H1 (cell line): Measurements from ENCODE around the gene POLR1H. TPM values are rescaled to one million over a fixed set of nuclear protein-coding genes. Genes with fewer than 3 reads are reported as not detected.

Experiments used
- CTCF ChIA-PET: fragments of 300-600 bp; sonication (Branson Sonifier 250); formaldehyde crosslinking; loops from one replicate; lab custom pipeline; 2021; ENCODE audit not compliant: partially characterized antibody; lab: Charles Lee
- POLR2A ChIA-PET: fragments of 300-600 bp; sonication (Branson Sonifier 250); formaldehyde crosslinking; loops from one replicate; lab custom pipeline; 2021; ENCODE audit warnings: inconsistent platforms; ENCODE audit not compliant: partially characterized antibody; lab: Charles Lee
- DNase-seq, 2 experiments: peaks; one replicate each; pipeline versions ENCODE4 v3.0.0 to v3.0.0-alpha.2; 2010 to 2022; ENCODE audit warnings: low spot score in 2 of 2, low read depth in 1 of 2, mixed read lengths in 1 of 2
- FAIRE-seq: peaks from 2 replicates; lab custom pipeline; 2011; peaks lifted over from hg19 to GRCh38; lab: Jason Lieb, UNC
- H2AFZ ChIP-seq: 2 replicates; pipeline ENCODE4 v1.8.1; 2012; ENCODE audit warnings: low read length, inconsistent platforms
- H2AK5ac ChIP-seq: 2 replicates; pipeline ENCODE4 v1.6.1; 2013; ENCODE audit warnings: low read depth, low read length
- H2BK120ac ChIP-seq: replicated peaks from 2 replicates; pipeline ENCODE3; 2013; ENCODE audit warnings: low read depth, low read length, inconsistent platforms
- H2BK12ac ChIP-seq: 2 replicates; pipeline ENCODE4 v1.6.1; 2013; ENCODE audit warnings: low read depth, low read length
- H2BK15ac ChIP-seq: 2 replicates; pipeline ENCODE4 v1.6.1; 2013; ENCODE audit warnings: low read length
- H2BK20ac ChIP-seq: 2 replicates; pipeline ENCODE4 v1.6.1; 2013; ENCODE audit warnings: low read length
- H2BK5ac ChIP-seq: 2 replicates; pipeline ENCODE4 v1.6.1; 2013; ENCODE audit warnings: low read depth, low read length
- H3K14ac ChIP-seq: 2 replicates; pipeline ENCODE4 v1.6.1; 2013; ENCODE audit warnings: inconsistent platforms; ENCODE audit not compliant: insufficient read length
- H3K18ac ChIP-seq: 2 replicates; pipeline ENCODE4 v1.6.1; 2013; ENCODE audit warnings: low read length; ENCODE audit errors: extremely low read depth
- H3K23ac ChIP-seq: 2 replicates; pipeline ENCODE4 v1.6.1; 2013; ENCODE audit warnings: inconsistent platforms; ENCODE audit not compliant: insufficient read length
- H3K23me2 ChIP-seq: 2 replicates; pipeline ENCODE4 v1.6.1; 2013; ENCODE audit warnings: low read depth, low read length
- H3K27ac ChIP-seq: 2 replicates; pipeline ENCODE4 v1.6.1; 2011; ENCODE audit warnings: low read depth, low read length, inconsistent platforms
- H3K27me3 ChIP-seq, 4 experiments: replicated peaks in 1 of 4; 1 replicate in 1 of 4; 2 replicates in 3 of 4; pipeline versions ENCODE4 v1.6.1 to v1.8.1; 2011 to 2013; ENCODE audit warnings: low read length in 3 of 4, mild to moderate bottlenecking in 3 of 4, inconsistent platforms in 2 of 4, mixed read lengths in 2 of 4, moderate library complexity in 1 of 4; ENCODE audit not compliant: control insufficient read depth in 3 of 4, insufficient read depth in 3 of 4; ENCODE audit errors: extremely low read depth in 1 of 4
- H3K36me3 ChIP-seq, 4 experiments: 2 replicates each; pipeline versions ENCODE4 v1.6.1 to v1.8.1; 2011 to 2013; ENCODE audit warnings: mild to moderate bottlenecking in 4 of 4, low read length in 3 of 4, moderate library complexity in 2 of 4, control low read depth in 1 of 4, inconsistent platforms in 1 of 4; ENCODE audit not compliant: insufficient read depth in 4 of 4, control insufficient read depth in 2 of 4
- H3K4ac ChIP-seq: replicated peaks from 2 replicates; pipeline ENCODE3; 2013; ENCODE audit warnings: low read length, low read depth, mixed read lengths, inconsistent platforms; ENCODE audit not compliant: insufficient read length
- H3K4me1 ChIP-seq, 4 experiments: replicated peaks in 1 of 4; 1 replicate in 1 of 4; 2 replicates in 3 of 4; pipeline versions ENCODE4 v1.6.1 to v1.8.1; 2011 to 2013; ENCODE audit warnings: low read length in 3 of 4, inconsistent platforms in 2 of 4, mixed read lengths in 1 of 4; ENCODE audit not compliant: insufficient read depth in 4 of 4, control insufficient read depth in 3 of 4
- H3K4me2 ChIP-seq, 2 experiments: 2 replicates each; pipeline versions ENCODE4 v1.6.1 to v1.8.1; 2011 to 2013; ENCODE audit warnings: low read depth in 2 of 2, low read length in 2 of 2, control low read depth in 1 of 2, inconsistent platforms in 1 of 2, mild to moderate bottlenecking in 1 of 2; ENCODE audit not compliant: insufficient read depth in 1 of 2
- H3K4me3 ChIP-seq, 4 experiments: fragments of 200-600, 300-600 bp in 1 of 4; sonication (generic), shearing (Covaris generic), sonication (Bioruptor Twin) in 1 of 4; 2 replicates each; pipeline versions ENCODE4 v1.5.1 to v1.8.1; 2011 to 2016; ENCODE audit warnings: low read length in 4 of 4, low read depth in 3 of 4, control low read depth in 2 of 4, inconsistent platforms in 2 of 4, mild to moderate bottlenecking in 2 of 4, mixed read lengths in 1 of 4, moderate library complexity in 1 of 4; ENCODE audit not compliant: insufficient read depth in 2 of 4; ENCODE audit errors: extremely low read depth in 1 of 4
- H3K56ac ChIP-seq: replicated peaks from 2 replicates; pipeline ENCODE3; 2013; ENCODE audit warnings: low read depth, mild to moderate bottlenecking, mixed read lengths, low read length, inconsistent platforms; ENCODE audit not compliant: insufficient read length
- H3K79me1 ChIP-seq: 2 replicates; pipeline ENCODE4 v1.6.1; 2013; ENCODE audit warnings: low read depth, low read length, control low read depth
- H3K79me2 ChIP-seq, 2 experiments: 2 replicates each; pipeline versions ENCODE4 v1.6.1 to v1.8.1; 2012 to 2013; ENCODE audit warnings: low read length in 2 of 2, mild to moderate bottlenecking in 2 of 2, inconsistent platforms in 1 of 2; ENCODE audit not compliant: insufficient read depth in 2 of 2, control insufficient read depth in 1 of 2
- H3K9ac ChIP-seq, 4 experiments: replicated peaks in 1 of 4; 1 replicate in 1 of 4; 2 replicates in 3 of 4; pipeline versions ENCODE4 v1.6.1 to v1.8.1; 2011 to 2013; ENCODE audit warnings: low read depth in 3 of 4, low read length in 3 of 4, control low read depth in 2 of 4, mild to moderate bottlenecking in 2 of 4, moderate library complexity in 2 of 4, inconsistent platforms in 1 of 4; ENCODE audit errors: extremely low read depth in 1 of 4
- H3K9me3 ChIP-seq, 2 experiments: 2 replicates each; pipeline versions ENCODE4 v1.6.1 to v1.8.1; 2012 to 2013; ENCODE audit warnings: mild to moderate bottlenecking in 2 of 2, moderate library complexity in 2 of 2, control low read depth in 1 of 2, inconsistent platforms in 1 of 2, low read depth in 1 of 2, low read length in 1 of 2, mixed read lengths in 1 of 2; ENCODE audit not compliant: insufficient read depth in 2 of 2
- H4K20me1 ChIP-seq, 2 experiments: replicated peaks in 1 of 2; 2 replicates each; pipeline versions ENCODE3 to v1.8.1; 2011 to 2013; ENCODE audit warnings: inconsistent platforms in 2 of 2, low read length in 2 of 2, mild to moderate bottlenecking in 1 of 2; ENCODE audit not compliant: insufficient read depth in 2 of 2, control insufficient read depth in 1 of 2
- H4K5ac ChIP-seq: 2 replicates; pipeline ENCODE4 v1.6.1; 2013; ENCODE audit warnings: low read length, low read depth, mixed read lengths, inconsistent platforms; ENCODE audit not compliant: insufficient read length
- H4K8ac ChIP-seq: 2 replicates; pipeline ENCODE4 v1.8.0; 2013; ENCODE audit warnings: mild to moderate bottlenecking, moderate library complexity, low read length, inconsistent platforms; ENCODE audit not compliant: insufficient read depth; ENCODE audit errors: extremely low read depth
- H4K91ac ChIP-seq: replicated peaks from 2 replicates; pipeline ENCODE3; 2013; ENCODE audit warnings: low read length, mixed read lengths, inconsistent platforms; ENCODE audit not compliant: insufficient read length
- BRCA1 ChIP-seq: IDR thresholded peaks from 2 replicates; pipeline ENCODE4 v1.6.1; 2012; ENCODE audit warnings: low read depth, low read length, improper control_type of control experiment
- MAFK ChIP-seq: IDR thresholded peaks from 2 replicates; pipeline ENCODE4 v1.6.1; 2012; ENCODE audit warnings: low read depth, mild to moderate bottlenecking, improper control_type of control experiment, low read length
- WGBS, 2 experiments: shearing (Covaris generic) in 1 of 2; methylation state at CpG; one replicate each; pipeline versions ENCODE4 v1.1.6 to v1.1.7; 2013 to 2015; ENCODE audit warnings: low lambda C conversion rate in 2 of 2, mixed read lengths in 2 of 2, inconsistent platforms in 1 of 2, low coverage in 1 of 2, missing lambda C conversion rate in 1 of 2; ENCODE audit not compliant: insufficient replicate concordance in 2 of 2, insufficient coverage in 1 of 2, insufficient read length in 1 of 2; ENCODE audit errors: extremely low coverage in 1 of 2, missing lambda C conversion rate in 1 of 2; 5-methylcytosine and 5-hydroxymethylcytosine counted together
- polyA plus RNA-seq, 7 experiments: library from polyadenylated mRNA; depleted of rRNA in 3 of 7; stranded (reverse) in 5 of 7; unstranded in 2 of 7; fragments of >200 nt in 5 of 7; fragments of 200-250 nt in 2 of 7; gene quantifications; 1 replicate in 5 of 7; 2 replicates in 1 of 7; 4 replicates in 1 of 7; pipeline versions ENCODE4 v1.2.1 to v1.2.3, GENCODE V29; 2011 to 2013; ENCODE audit warnings: missing spikeins in 2 of 7, mixed read lengths in 2 of 7
- total RNA-seq: library from RNA; stranded (reverse); fragmentation: NEBNext Ultra II Directional; extraction: Animal tissue kit (Norgen Biotek cat#: 25700); gene quantifications from 2 replicates; pipeline ENCODE4 v1.2.1, GENCODE V29; 2021

Gene POLR1H
- total and polyA plus RNA-seq, 2 of the 8 experiments (the other 6 are each of a cell fraction or from before 2014, with no cell fraction given): 31.5 to 82.2 TPM

DNA sequence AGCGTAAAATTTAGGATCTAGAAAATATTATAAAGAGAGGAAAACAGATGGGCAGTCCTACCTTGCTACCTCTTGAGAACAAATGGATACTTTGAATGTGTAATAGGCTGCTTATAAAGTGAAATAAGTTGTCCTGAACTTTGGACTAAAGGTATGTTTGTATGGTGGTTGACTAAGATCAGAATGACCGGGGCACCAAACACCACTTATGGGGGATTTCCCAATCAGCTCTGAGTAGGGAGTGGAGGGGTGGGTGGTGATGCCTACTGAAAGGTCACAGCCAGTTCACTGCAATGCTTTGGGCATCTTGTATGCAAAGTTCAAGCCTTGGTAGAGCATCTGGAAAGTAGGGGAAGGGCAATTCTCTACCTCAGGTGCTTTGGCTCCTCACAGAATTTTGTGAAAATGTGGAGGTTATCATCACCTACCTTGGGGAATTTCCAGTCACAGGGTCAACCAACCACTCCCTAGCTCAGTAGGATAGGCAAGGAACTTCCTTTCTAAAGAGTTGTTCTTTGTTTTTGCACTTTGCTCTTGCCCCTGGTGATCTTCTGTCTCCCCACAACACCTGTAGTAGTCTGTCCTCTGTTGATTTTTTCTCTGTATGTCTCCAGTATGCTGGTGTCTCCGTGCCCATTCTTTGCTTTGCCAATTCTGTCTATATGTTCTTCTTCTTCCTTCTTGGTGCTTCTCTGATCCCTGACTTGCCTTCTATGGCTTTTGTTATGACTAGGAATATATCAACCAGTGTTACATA is 52.1 kb downstream of the POLR1H start, which contains the start of gene TRIM31:
TRIM31 (minus strand) TSS at position 88 of the 757 bp plus-strand sequence. CDS start 285 bp downstream, outside the sequence.
- H2BK120ac ChIP-seq: no peak within 1 kb of the TSS
- H3K79me1 ChIP-seq: no peaks in the 10 kb centered on the region
- no peak within 1 kb of the TSS for H3K56ac ChIP-seq
- H3K23ac ChIP-seq: no peak within 1 kb of the TSS
- no peak within 1 kb of the TSS for H3K18ac ChIP-seq
- no peak within 1 kb of the TSS for H3K14ac ChIP-seq
- H4K5ac ChIP-seq: no peak within 1 kb of the TSS
- no peak within 1 kb of the TSS for H2BK20ac ChIP-seq
- no peaks in the 10 kb centered on the region for H4K20me1 ChIP-seq
- no peak within 1 kb of the TSS for H2BK5ac ChIP-seq
- no peak within 1 kb of the TSS for H3K4ac ChIP-seq
- no peak for DNase-seq
- H2AK5ac ChIP-seq: no peak within 1 kb of the TSS
- no peak within 1 kb of the TSS for H3K27ac ChIP-seq
- H3K36me3 ChIP-seq: no peaks in the 10 kb centered on the region
- H2BK12ac ChIP-seq: no peak within 1 kb of the TSS
- H3K4me2 ChIP-seq: no peak within 1 kb of the TSS
- H2AFZ ChIP-seq: no peak within 1 kb of the TSS
- H3K27me3 ChIP-seq: peaks cover 0 to 13% (median 7%) of the 10 kb centered on the region in 4 experiments; a peak in 5 of 7 replicates
- no peak within 1 kb of the TSS for H3K4me3 ChIP-seq
- H3K23me2 ChIP-seq: no peaks in the 10 kb centered on the region
- no peak within 1 kb of the TSS for H4K91ac ChIP-seq
- H3K4me1 ChIP-seq: no peaks in the 10 kb centered on the region
- no peaks in the 10 kb centered on the region for H3K9me3 ChIP-seq
- TF ChIP-seq BRCA1 (no peak), MAFK (no peak)
- ChIA-PET POLR2A (interaction anchor here (1.6 kb wide), 1 partner anchor 11 kb away, joined by 4 read pairs; no protein-coding TSS in a partner anchor), CTCF (interaction anchor here (1.6 to 3.6 kb wide), 5 partner anchors 10 to 19 kb away, joined by 4 to 23 read pairs (median 12); no protein-coding TSS in a partner anchor)
- H3K9ac ChIP-seq: no peak within 1 kb of the TSS
- H3K79me2 ChIP-seq: no peaks in the 10 kb centered on the region
- 83 to 100% methylated on average over 1 to 3 of the region's 3 CpGs for WGBS, 2 experiments
- H4K8ac ChIP-seq: no peak within 1 kb of the TSS
- no peak within 1 kb of the TSS for H2BK15ac ChIP-seq
- FAIRE-seq: no peak
